Activated CD4-positive, alpha-beta T cell treated with anti-CD3 and anti-CD28 coated beads, Interleukin-2, Interleukin-6, amounts not matched to agents 100 ng/mL and 50 ng/mL, durations not matched to agents 16 hours and 8 hours (primary cell): ENCODE measurements around the gene GADD45G.

Experiments
- DNase-seq: peaks from one replicate; pipeline ENCODE4 v3.0.0-alpha.2; 2020

The GADD45G gene

DNA sequence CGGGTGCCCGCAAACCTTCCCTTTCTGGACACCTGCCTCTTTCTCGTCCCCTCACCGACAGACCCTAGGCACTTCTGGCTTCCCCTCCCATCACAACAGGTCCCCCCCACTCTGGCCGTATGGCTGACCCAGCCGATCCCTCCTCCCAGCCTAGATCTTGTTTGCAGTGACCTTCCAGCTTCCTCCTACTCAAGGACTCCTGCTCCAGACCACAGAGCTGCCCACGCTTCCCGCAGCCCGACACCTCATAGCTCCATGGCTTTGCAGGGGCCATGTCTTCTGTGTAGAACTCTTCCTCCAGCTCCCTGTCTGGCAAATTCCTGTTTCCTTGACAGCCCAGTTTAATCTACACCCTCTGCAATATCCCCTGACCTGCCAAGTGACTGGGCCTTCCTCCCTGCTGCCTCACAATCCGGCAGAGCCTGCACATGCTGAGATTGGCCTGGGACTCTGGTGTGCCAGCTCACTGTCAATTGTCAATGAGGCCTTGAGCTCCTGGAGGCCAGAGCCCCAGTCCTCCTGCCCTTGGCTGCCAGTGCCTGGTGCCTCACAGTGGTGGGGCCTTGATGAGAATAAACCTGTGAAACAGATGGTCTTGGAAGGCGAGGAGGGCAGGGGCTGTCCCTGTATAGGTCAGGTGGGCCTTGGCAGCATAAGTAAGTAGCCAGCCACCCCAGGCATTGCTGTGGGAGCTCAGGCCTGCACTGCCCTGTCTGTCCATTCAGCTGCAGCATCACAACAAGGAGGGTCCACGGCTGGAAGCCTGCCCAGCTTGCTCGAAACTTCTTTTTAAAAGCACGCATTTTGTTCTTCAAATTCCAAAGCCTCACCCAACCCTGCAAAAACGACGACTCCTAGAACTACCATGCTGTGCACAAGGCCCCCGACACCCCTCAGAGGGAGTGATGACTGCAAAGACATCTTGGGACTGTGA, 50.5 kb downstream of the GADD45G start:
- no peak for DNase-seq
